Endothelial cell (in vitro differentiated cells): ENCODE data around the gene S100A11. TPM values are rescaled to one million over a fixed set of nuclear protein-coding genes. Genes with fewer than 3 reads are reported as not detected.

Experiments
- DNase-seq: peaks from one replicate; pipeline ENCODE4 v3.0.0; 2021; ENCODE audit warnings: low spot score
- H3K27ac Mint-ChIP-seq: one replicate; pipeline ENCODE4 v1.8.0; 2021; ENCODE audit warnings: mixed read lengths, inconsistent platforms; ENCODE audit not compliant: unreplicated experiment
- H3K27me3 Mint-ChIP-seq: one replicate; pipeline ENCODE4 v1.8.0; 2021; ENCODE audit warnings: mild to moderate bottlenecking, moderate library complexity, mixed read lengths, inconsistent platforms; ENCODE audit not compliant: unreplicated experiment
- H3K36me3 Mint-ChIP-seq: one replicate; pipeline ENCODE4 v1.8.0; 2021; ENCODE audit warnings: mild to moderate bottlenecking, low read depth, mixed read lengths, inconsistent platforms; ENCODE audit not compliant: unreplicated experiment
- H3K4me1 Mint-ChIP-seq: one replicate; pipeline ENCODE4 v1.8.0; 2021; ENCODE audit warnings: mild to moderate bottlenecking, mixed read lengths, inconsistent platforms; ENCODE audit not compliant: unreplicated experiment
- H3K4me3 Mint-ChIP-seq: one replicate; pipeline ENCODE4 v1.8.0; 2021; ENCODE audit warnings: mild to moderate bottlenecking, mixed read lengths, inconsistent platforms; ENCODE audit not compliant: unreplicated experiment
- H3K9me3 Mint-ChIP-seq: one replicate; pipeline ENCODE4 v1.8.0; 2021; ENCODE audit warnings: mixed read lengths, inconsistent platforms; ENCODE audit not compliant: unreplicated experiment
- CTCF ChIP-seq: fragments of 200-600 bp; sonication (generic); IDR thresholded peaks from one replicate; pipeline ENCODE4 v1.5.0; 2021; ENCODE audit warnings: antibody characterized with exemption; ENCODE audit not compliant: unreplicated experiment
- total RNA-seq: library from RNA; stranded (reverse); fragmentation: NEBNext Ultra II Directional; extraction: Animal tissue kit (Norgen Biotek cat#: 25700); gene quantifications from one replicate; pipeline ENCODE4 v1.2.1, GENCODE V29; 2021; ENCODE audit not compliant: unreplicated experiment

S100A11 gene
- total RNA-seq, 1 donor from 2014 or later = 1,124 TPM

GRCh38 chr1:152007047-152007446, 29.8 kb downstream of the S100A11 start:
- no peak for DNase-seq
- no peaks in the 10 kb centered on the region for H3K9me3 Mint-ChIP-seq
- H3K27me3 Mint-ChIP-seq = no peaks in the 10 kb centered on the region
- TF ChIP-seq CTCF = no peak
- no peak overlapping the region for H3K4me3 Mint-ChIP-seq
- H3K36me3 Mint-ChIP-seq = no peaks in the 10 kb centered on the region
- H3K27ac Mint-ChIP-seq = no peak overlapping the region
- H3K4me1 Mint-ChIP-seq = peaks cover 3% of the 10 kb centered on the region

- no peak overlapping the region for H3K27ac Mint-ChIP-seq
- no peaks in the 10 kb centered on the region for H3K9me3 Mint-ChIP-seq
- H3K27me3 Mint-ChIP-seq = no peaks in the 10 kb centered on the region
- H3K36me3 Mint-ChIP-seq = no peaks in the 10 kb centered on the region
- no peak overlapping the region for H3K4me3 Mint-ChIP-seq
- no peak for DNase-seq
- no peak for TF ChIP-seq CTCF
- peaks cover 3% of the 10 kb centered on the region for H3K4me1 Mint-ChIP-seq
These were observed 31.4 kb downstream of the S100A11 start for GRCh38 chr1:152005360-152005912.

GRCh38 chr1:152003846-152004442, 32.9 kb downstream of the S100A11 start:
- no peak overlapping the region for H3K27ac Mint-ChIP-seq
- DNase-seq = no peak
- H3K4me1 Mint-ChIP-seq = peaks cover 3% of the 10 kb centered on the region
- no peaks in the 10 kb centered on the region for H3K9me3 Mint-ChIP-seq
- TF ChIP-seq CTCF = no peak
- H3K36me3 Mint-ChIP-seq = no peaks in the 10 kb centered on the region
- H3K4me3 Mint-ChIP-seq = no peak overlapping the region
- H3K27me3 Mint-ChIP-seq = no peaks in the 10 kb centered on the region

GRCh38 chr1:152002960-152003359, 33.8 kb downstream of the S100A11 start:
- Mint-ChIP-seq H3K4me3 (no peak overlapping the region), H3K27me3 (no peaks in the 10 kb centered on the region), H3K9me3 (no peaks in the 10 kb centered on the region), H3K36me3 (no peaks in the 10 kb centered on the region), H3K4me1 (peaks cover 3% of the 10 kb centered on the region), H3K27ac (no peak overlapping the region)
- no peak for DNase-seq
- TF ChIP-seq CTCF = no peak
